ENCODE measurements around the gene SVIL. TPM values are rescaled to one million over a fixed set of nuclear protein-coding genes. Genes with fewer than 3 reads are reported as not detected.

The SVIL gene
- total and polyA plus RNA-seq, 2 of the 13 experiments (the other 11 are each of a cell fraction or from before 2014, with no cell fraction given), result 3.9 to 12.1 TPM

DNA sequence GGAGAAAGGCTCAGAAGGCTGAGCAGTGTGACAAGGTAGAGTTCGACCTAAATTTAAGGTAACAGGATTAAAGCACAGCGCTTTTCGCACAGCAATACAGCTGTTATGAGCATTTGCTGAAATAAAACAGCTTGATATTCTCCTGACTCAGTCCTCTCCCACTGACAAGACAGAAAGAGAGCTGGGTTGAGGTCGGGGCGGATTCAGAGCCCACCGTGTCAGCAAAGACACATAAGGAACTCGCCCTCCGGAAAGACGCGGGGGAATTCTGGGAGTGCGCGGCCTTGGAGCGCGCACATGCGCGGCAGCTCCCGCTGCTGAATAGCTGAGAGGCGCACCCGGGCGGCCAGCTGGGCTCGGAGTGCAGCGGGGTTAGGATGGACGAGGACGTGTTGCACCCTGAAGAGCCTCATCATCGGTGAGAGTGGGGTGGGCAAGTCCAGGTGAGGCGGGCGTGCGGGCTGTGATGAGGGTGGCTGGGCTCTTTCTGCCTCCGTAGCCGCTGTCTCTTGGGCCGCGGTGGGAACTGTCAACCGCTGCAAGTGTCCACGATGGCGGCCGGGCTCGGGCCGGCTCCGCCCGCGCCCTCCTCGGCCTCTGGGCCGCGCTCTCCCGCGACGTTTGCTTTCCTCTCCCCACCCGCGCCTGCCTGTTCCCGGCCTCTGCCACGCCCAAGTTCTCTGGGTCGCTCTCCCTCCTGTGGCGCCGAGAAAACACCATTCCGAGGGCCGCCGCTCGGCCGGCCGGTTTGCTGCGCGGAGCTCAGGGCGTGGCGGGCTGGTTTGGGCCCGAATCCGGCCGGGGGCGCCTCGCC lies 225.3 kb downstream of the SVIL start (continued):
- TF ChIP-seq YY1 (IDR thresholded peaks at IDR 0.05; ENCODE audit: insufficient read depth, insufficient replicate concordance, low read depth, low read length) (peak; percentile 85), BCLAF1 (IDR thresholded peaks at IDR 0.05) (no peak), NR2F1 (CRISPR knock-in tag; IDR thresholded peaks at IDR 0.05) (no peak), RARA (CRISPR knock-in tag; IDR thresholded peaks at IDR 0.05) (0 out of 2 replicates have a peak, but pooled peaks have one; percentile 14), GATAD2A (CRISPR knock-in tag; IDR thresholded peaks at IDR 0.05) (peak; percentile 56), ADNP (CRISPR knock-in tag; IDR thresholded peaks at IDR 0.05) (no peak), ISX (CRISPR knock-in tag; conservative IDR thresholded peaks at IDR 0.05) (no peak), ZNF75D (CRISPR knock-in tag; IDR thresholded peaks at IDR 0.05; ENCODE audit: borderline replicate concordance) (no peak), NR1H2 (CRISPR knock-in tag; IDR thresholded peaks at IDR 0.05; ENCODE audit: borderline replicate concordance, low read depth) (no peak), ZNF891 (CRISPR knock-in tag; IDR thresholded peaks at IDR 0.05) (peak; percentile 83; the same call in 1 of the 2 replicates), ZNF44 (CRISPR knock-in tag; IDR thresholded peaks at IDR 0.05) (no peak), ZNF704 (CRISPR knock-in tag; IDR thresholded peaks at IDR 0.05; ENCODE audit: borderline replicate concordance) (peak; percentile 84; the same call in 1 of the 2 replicates), ZNF772 (CRISPR knock-in tag; IDR thresholded peaks at IDR 0.05) (peak; percentile 84; the same call in 1 of the 2 replicates), ZNF350 (CRISPR knock-in tag; IDR thresholded peaks at IDR 0.05; ENCODE audit: borderline replicate concordance, low read depth) (peak; percentile 88), SNAI1 (CRISPR knock-in tag; IDR thresholded peaks at IDR 0.05; ENCODE audit: borderline replicate concordance) (0 out of 2 replicates have a peak, but pooled peaks have one; percentile 26), MIXL1 (CRISPR knock-in tag; IDR thresholded peaks at IDR 0.05) (no peak)
- TF ChIP-seq, protein P1, sequence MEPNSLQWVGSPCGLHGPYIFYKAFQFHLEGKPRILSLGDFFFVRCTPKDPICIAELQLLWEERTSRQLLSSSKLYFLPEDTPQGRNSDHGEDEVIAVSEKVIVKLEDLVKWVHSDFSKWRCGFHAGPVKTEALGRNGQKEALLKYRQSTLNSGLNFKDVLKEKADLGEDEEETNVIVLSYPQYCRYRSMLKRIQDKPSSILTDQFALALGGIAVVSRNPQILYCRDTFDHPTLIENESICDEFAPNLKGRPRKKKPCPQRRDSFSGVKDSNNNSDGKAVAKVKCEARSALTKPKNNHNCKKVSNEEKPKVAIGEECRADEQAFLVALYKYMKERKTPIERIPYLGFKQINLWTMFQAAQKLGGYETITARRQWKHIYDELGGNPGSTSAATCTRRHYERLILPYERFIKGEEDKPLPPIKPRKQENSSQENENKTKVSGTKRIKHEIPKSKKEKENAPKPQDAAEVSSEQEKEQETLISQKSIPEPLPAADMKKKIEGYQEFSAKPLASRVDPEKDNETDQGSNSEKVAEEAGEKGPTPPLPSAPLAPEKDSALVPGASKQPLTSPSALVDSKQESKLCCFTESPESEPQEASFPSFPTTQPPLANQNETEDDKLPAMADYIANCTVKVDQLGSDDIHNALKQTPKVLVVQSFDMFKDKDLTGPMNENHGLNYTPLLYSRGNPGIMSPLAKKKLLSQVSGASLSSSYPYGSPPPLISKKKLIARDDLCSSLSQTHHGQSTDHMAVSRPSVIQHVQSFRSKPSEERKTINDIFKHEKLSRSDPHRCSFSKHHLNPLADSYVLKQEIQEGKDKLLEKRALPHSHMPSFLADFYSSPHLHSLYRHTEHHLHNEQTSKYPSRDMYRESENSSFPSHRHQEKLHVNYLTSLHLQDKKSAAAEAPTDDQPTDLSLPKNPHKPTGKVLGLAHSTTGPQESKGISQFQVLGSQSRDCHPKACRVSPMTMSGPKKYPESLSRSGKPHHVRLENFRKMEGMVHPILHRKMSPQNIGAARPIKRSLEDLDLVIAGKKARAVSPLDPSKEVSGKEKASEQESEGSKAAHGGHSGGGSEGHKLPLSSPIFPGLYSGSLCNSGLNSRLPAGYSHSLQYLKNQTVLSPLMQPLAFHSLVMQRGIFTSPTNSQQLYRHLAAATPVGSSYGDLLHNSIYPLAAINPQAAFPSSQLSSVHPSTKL (CRISPR knock-in tag; IDR thresholded peaks at IDR 0.05), result peak; percentile 49
